GM18907 (cell line): ENCODE measurements around the gene SKI.
A peak's percentile ranks its signal among the peaks of the same experiment; 100 is the strongest.
"Not testable (repeated sequence)": the region's sequence is repeated elsewhere in the genome, so short reads cannot be mapped to it uniquely, and the experiment has no call there.

Experiments
- ATAC-seq: cut with Tn5 transposase; IDR thresholded peaks from one replicate; pipeline ENCODE4 v1.9.1; 2021; ENCODE audit warnings: mild to moderate bottlenecking, moderate library complexity; ENCODE audit not compliant: unreplicated experiment

The SKI gene

GRCh38 chr1:2289607-2290006 is 61.5 kb downstream of the SKI start:
- no peak for ATAC-seq

- peak; percentile 26 for ATAC-seq
Measured at GRCh38 chr1:2290171-2290578, 62.1 kb downstream of the SKI start.

GRCh38 chr1:2290595-2291510 is 62.7 kb downstream of the SKI start:
- ATAC-seq, result peak; percentile 59

- no peak for ATAC-seq
Measured at GRCh38 chr1:2291577-2291976, 63.5 kb downstream of the SKI start.

GRCh38 chr1:2292725-2293450 is 64.8 kb downstream of the SKI start:
- ATAC-seq, result no peak

GRCh38 chr1:2294033-2294724 is 66.1 kb downstream of the SKI start:
- no peak for ATAC-seq

GRCh38 chr1:2294725-2295078 is 66.6 kb downstream of the SKI start:
- ATAC-seq, result no peak

GRCh38 chr1:2295526-2295925 is 67.4 kb downstream of the SKI start:
- ATAC-seq, result no peak

GRCh38 chr1:2296211-2296610 is 68.1 kb downstream of the SKI start:
- not testable (repeated sequence) for ATAC-seq

- ATAC-seq, result no peak
Measured at GRCh38 chr1:2296614-2297013, 68.5 kb downstream of the SKI start.

- ATAC-seq, result no peak
Measured at GRCh38 chr1:2297246-2298011, 69.3 kb downstream of the SKI start.

GRCh38 chr1:2298685-2299084 is 70.6 kb downstream of the SKI start:
- ATAC-seq, result no peak

- ATAC-seq, result no peak
Measured at GRCh38 chr1:2299131-2299627, 71.1 kb downstream of the SKI start.

GRCh38 chr1:2300004-2300771 is 72.1 kb downstream of the SKI start:
- ATAC-seq, result peak; percentile 64

GRCh38 chr1:2300851-2301606 is 72.9 kb downstream of the SKI start:
- peak; percentile 60 for ATAC-seq

- ATAC-seq, result no peak
Measured at GRCh38 chr1:2301607-2302291, 73.6 kb downstream of the SKI start.

- no peak for ATAC-seq
Measured at GRCh38 chr1:2302292-2302925, 74.3 kb downstream of the SKI start.
